ENCODE measurements around the gene AIMP1. TPM values are rescaled to one million over a fixed set of nuclear protein-coding genes. Genes with fewer than 3 reads are reported as not detected.

AIMP1 gene
- total and polyA plus RNA-seq, 9 donors = 37.3 to 49.7 (median 45.1) TPM

GRCh38 chr4:106365613-106366012 lies 49.3 kb downstream of the AIMP1 start:
- Histone ChIP-seq H3K27me3 (ENCODE audit: control insufficient read depth, insufficient read depth, low read length) (no peaks in the 10 kb centered on the region), H3K4me1 (ENCODE audit: control insufficient read depth, insufficient read depth, low read length) (no peaks in the 10 kb centered on the region), H3K9me3 (replicated peaks; ENCODE audit: control insufficient read depth, low read depth, low read length) (no peaks in the 10 kb centered on the region), H3K36me3 (ENCODE audit: control insufficient read depth, insufficient read depth, low read length) (no peaks in the 10 kb centered on the region), H3K27ac (ENCODE audit: low read length) (peak overlapping the region; percentile 67), H3K4me3 (ENCODE audit: low read length) (no peak overlapping the region)
- no CpG with 5 or more reads among the region's 1 CpG for WGBS (ENCODE audit: insufficient coverage)
- DNase-seq = peak; percentile 89

GRCh38 chr4:106366026-106366425 lies 49.7 kb downstream of the AIMP1 start:
- DNase-seq = no peak

GRCh38 chr4:106367072-106367471 lies 50.7 kb downstream of the AIMP1 start:
- H3K4me1 ChIP-seq (ENCODE audit: control insufficient read depth, insufficient read depth, low read length) = no peaks in the 10 kb centered on the region
- H3K9me3 ChIP-seq (replicated peaks; ENCODE audit: control insufficient read depth, low read depth, low read length) = no peaks in the 10 kb centered on the region
- 85% methylated on average over 4 of the region's 5 CpGs for WGBS (ENCODE audit: insufficient coverage)
- DNase-seq = no peak
- H3K27me3 ChIP-seq (ENCODE audit: control insufficient read depth, insufficient read depth, low read length) = no peaks in the 10 kb centered on the region
- H3K27ac ChIP-seq (ENCODE audit: low read length) = no peak overlapping the region
- no peak overlapping the region for H3K4me3 ChIP-seq (ENCODE audit: low read length)
- no peaks in the 10 kb centered on the region for H3K36me3 ChIP-seq (ENCODE audit: control insufficient read depth, insufficient read depth, low read length)

More at GRCh38 chr4:106366026-106366425, 49.7 kb downstream of the AIMP1 start:
- Histone ChIP-seq H3K27ac (ENCODE audit: low read length) (peak overlapping the region; percentile 67), H3K27me3 (ENCODE audit: control insufficient read depth, insufficient read depth, low read length) (no peaks in the 10 kb centered on the region), H3K4me1 (ENCODE audit: control insufficient read depth, insufficient read depth, low read length) (no peaks in the 10 kb centered on the region), H3K36me3 (ENCODE audit: control insufficient read depth, insufficient read depth, low read length) (no peaks in the 10 kb centered on the region), H3K9me3 (replicated peaks; ENCODE audit: control insufficient read depth, low read depth, low read length) (no peaks in the 10 kb centered on the region), H3K4me3 (ENCODE audit: low read length) (no peak overlapping the region)

- no peak for DNase-seq
- Histone ChIP-seq H3K27me3 (ENCODE audit: control insufficient read depth, insufficient read depth, low read length) (no peaks in the 10 kb centered on the region), H3K9me3 (replicated peaks; ENCODE audit: control insufficient read depth, low read depth, low read length) (no peaks in the 10 kb centered on the region), H3K4me3 (ENCODE audit: low read length) (no peak within 1 kb of the TSS), H3K27ac (ENCODE audit: low read length) (no peak within 1 kb of the TSS), H3K36me3 (ENCODE audit: control insufficient read depth, insufficient read depth, low read length) (no peaks in the 10 kb centered on the region), H3K4me1 (ENCODE audit: control insufficient read depth, insufficient read depth, low read length) (no peaks in the 10 kb centered on the region)
- WGBS (ENCODE audit: insufficient coverage) = no CpG with 5 or more reads among the region's 5 CpGs
Measured at GRCh38 chr4:106368678-106369077, 52.3 kb downstream of the AIMP1 start, which contains the start of gene GIMD1. TSS of gene GIMD1 (minus strand) at chr4:106368778. CDS start at chr4:106367435, 1,343 bp downstream.

GRCh38 chr4:106369456-106370060 lies 53.2 kb downstream of the AIMP1 start:
- DNase-seq = peak; percentile 89
- no peak overlapping the region for H3K27ac ChIP-seq (ENCODE audit: low read length)
- H3K4me1 ChIP-seq (ENCODE audit: control insufficient read depth, insufficient read depth, low read length) = no peaks in the 10 kb centered on the region
- H3K4me3 ChIP-seq (ENCODE audit: low read length) = no peak overlapping the region
- WGBS (ENCODE audit: insufficient coverage) = no CpG with 5 or more reads among the region's 6 CpGs
- no peaks in the 10 kb centered on the region for H3K9me3 ChIP-seq (replicated peaks; ENCODE audit: control insufficient read depth, low read depth, low read length)
- no peaks in the 10 kb centered on the region for H3K36me3 ChIP-seq (ENCODE audit: control insufficient read depth, insufficient read depth, low read length)
- no peaks in the 10 kb centered on the region for H3K27me3 ChIP-seq (ENCODE audit: control insufficient read depth, insufficient read depth, low read length)

GRCh38 chr4:106370214-106370613 lies 53.9 kb downstream of the AIMP1 start:
- Histone ChIP-seq H3K36me3 (ENCODE audit: control insufficient read depth, insufficient read depth, low read length) (no peaks in the 10 kb centered on the region), H3K9me3 (replicated peaks; ENCODE audit: control insufficient read depth, low read depth, low read length) (no peaks in the 10 kb centered on the region), H3K4me3 (ENCODE audit: low read length) (no peak overlapping the region), H3K27ac (ENCODE audit: low read length) (no peak overlapping the region), H3K4me1 (ENCODE audit: control insufficient read depth, insufficient read depth, low read length) (no peaks in the 10 kb centered on the region), H3K27me3 (ENCODE audit: control insufficient read depth, insufficient read depth, low read length) (no peaks in the 10 kb centered on the region)
- DNase-seq = peak; percentile 16
- 71% methylated on average over 2 of the region's 2 CpGs for WGBS (ENCODE audit: insufficient coverage)

GRCh38 chr4:106371161-106371560 lies 54.8 kb downstream of the AIMP1 start:
- H3K36me3 ChIP-seq (ENCODE audit: control insufficient read depth, insufficient read depth, low read length) = no peaks in the 10 kb centered on the region
- H3K9me3 ChIP-seq (replicated peaks; ENCODE audit: control insufficient read depth, low read depth, low read length) = no peaks in the 10 kb centered on the region
- DNase-seq = no peak
- no peak overlapping the region for H3K27ac ChIP-seq (ENCODE audit: low read length)
- H3K27me3 ChIP-seq (ENCODE audit: control insufficient read depth, insufficient read depth, low read length) = no peaks in the 10 kb centered on the region
- no peaks in the 10 kb centered on the region for H3K4me1 ChIP-seq (ENCODE audit: control insufficient read depth, insufficient read depth, low read length)
- no peak overlapping the region for H3K4me3 ChIP-seq (ENCODE audit: low read length)

GRCh38 chr4:106373026-106373425 lies 56.7 kb downstream of the AIMP1 start:
- no CpG with 5 or more reads among the region's 3 CpGs for WGBS (ENCODE audit: insufficient coverage)

GRCh38 chr4:106380179-106380578 lies 63.8 kb downstream of the AIMP1 start:
- H3K36me3 ChIP-seq (ENCODE audit: control insufficient read depth, insufficient read depth, low read length) = no peaks in the 10 kb centered on the region
- H3K27ac ChIP-seq (ENCODE audit: low read length) = no peak overlapping the region
- DNase-seq = no peak

More at GRCh38 chr4:106373026-106373425, 56.7 kb downstream of the AIMP1 start:
- DNase-seq = no peak
- H3K4me3 ChIP-seq (ENCODE audit: low read length) = no peak overlapping the region
- no peaks in the 10 kb centered on the region for H3K36me3 ChIP-seq (ENCODE audit: control insufficient read depth, insufficient read depth, low read length)
- no peaks in the 10 kb centered on the region for H3K9me3 ChIP-seq (replicated peaks; ENCODE audit: control insufficient read depth, low read depth, low read length)
- H3K27me3 ChIP-seq (ENCODE audit: control insufficient read depth, insufficient read depth, low read length) = no peaks in the 10 kb centered on the region
- no peaks in the 10 kb centered on the region for H3K4me1 ChIP-seq (ENCODE audit: control insufficient read depth, insufficient read depth, low read length)
- no peak overlapping the region for H3K27ac ChIP-seq (ENCODE audit: low read length)

GRCh38 chr4:106384878-106385277 lies 68.5 kb downstream of the AIMP1 start:
- H3K4me3 ChIP-seq (ENCODE audit: low read length) = no peak overlapping the region
- DNase-seq = no peak
- no peaks in the 10 kb centered on the region for H3K36me3 ChIP-seq (ENCODE audit: control insufficient read depth, insufficient read depth, low read length)
- H3K27ac ChIP-seq (ENCODE audit: low read length) = no peak overlapping the region
- WGBS (ENCODE audit: insufficient coverage) = 98% methylated on average over 3 of the region's 3 CpGs
- H3K27me3 ChIP-seq (ENCODE audit: control insufficient read depth, insufficient read depth, low read length) = no peaks in the 10 kb centered on the region
- H3K9me3 ChIP-seq (replicated peaks; ENCODE audit: control insufficient read depth, low read depth, low read length) = no peaks in the 10 kb centered on the region
- no peaks in the 10 kb centered on the region for H3K4me1 ChIP-seq (ENCODE audit: control insufficient read depth, insufficient read depth, low read length)

More at GRCh38 chr4:106380179-106380578, 63.8 kb downstream of the AIMP1 start:
- no peak overlapping the region for H3K4me3 ChIP-seq (ENCODE audit: low read length)
- no peaks in the 10 kb centered on the region for H3K27me3 ChIP-seq (ENCODE audit: control insufficient read depth, insufficient read depth, low read length)
- H3K4me1 ChIP-seq (ENCODE audit: control insufficient read depth, insufficient read depth, low read length) = no peaks in the 10 kb centered on the region
- no peaks in the 10 kb centered on the region for H3K9me3 ChIP-seq (replicated peaks; ENCODE audit: control insufficient read depth, low read depth, low read length)

GRCh38 chr4:106385853-106386393 lies 69.6 kb downstream of the AIMP1 start:
- H3K4me1 ChIP-seq (ENCODE audit: control insufficient read depth, insufficient read depth, low read length) = no peaks in the 10 kb centered on the region
- H3K27me3 ChIP-seq (ENCODE audit: control insufficient read depth, insufficient read depth, low read length) = no peaks in the 10 kb centered on the region
- no peak overlapping the region for H3K27ac ChIP-seq (ENCODE audit: low read length)
- 85% methylated on average over 3 of the region's 6 CpGs for WGBS (ENCODE audit: insufficient coverage)
- H3K36me3 ChIP-seq (ENCODE audit: control insufficient read depth, insufficient read depth, low read length) = no peaks in the 10 kb centered on the region
- H3K9me3 ChIP-seq (replicated peaks; ENCODE audit: control insufficient read depth, low read depth, low read length) = no peaks in the 10 kb centered on the region
- DNase-seq = no peak
- H3K4me3 ChIP-seq (ENCODE audit: low read length) = no peak overlapping the region

All from muscle of leg (tissue), 11 donors.